ENCODE results near the gene TSSK2.

The TSSK2 gene

DNA sequence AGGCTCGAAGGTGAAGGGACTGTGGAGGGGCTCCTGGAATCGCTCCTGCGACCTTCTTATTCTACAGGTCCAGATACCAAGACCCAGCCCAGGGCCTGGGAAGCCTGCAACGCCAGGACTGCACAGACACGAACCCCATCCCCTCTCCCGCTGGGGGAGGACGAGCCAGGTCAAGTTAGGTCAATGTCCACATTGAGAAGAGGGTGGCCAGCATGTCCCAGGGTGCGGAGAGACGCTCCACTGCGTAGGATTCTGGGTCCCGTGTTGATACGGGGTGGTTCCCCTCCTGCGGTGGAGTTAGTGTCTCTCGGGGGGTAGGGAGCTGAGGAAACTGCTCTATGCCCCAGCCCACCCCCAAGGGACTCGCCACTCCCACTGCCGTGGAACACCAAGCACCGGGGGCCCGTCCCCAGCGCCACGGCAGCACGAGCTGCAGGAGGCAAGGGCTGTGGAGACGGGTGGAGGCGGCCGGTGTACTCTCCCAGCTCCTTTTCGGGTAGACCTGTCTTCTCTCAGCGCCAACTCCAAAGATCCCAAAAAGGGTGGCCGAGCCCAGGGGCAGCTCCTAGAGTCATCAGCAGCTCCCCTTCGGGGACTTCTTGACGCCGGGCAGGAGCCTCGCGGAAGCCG, 17.4 kb downstream of the TSSK2 start:
- peaks cover 0 to 20% (median 11%) of the 10 kb centered on the region in 4 experiments for H3K4me1 ChIP-seq (ENCODE audit: control extremely low read depth in 1 of 4, control insufficient read depth in 4 of 4, insufficient read depth in 4 of 4, low read length in 3 of 4)
- H3K4me3 ChIP-seq (ENCODE audit: control insufficient read depth in 1 of 7, extremely low read depth in 1 of 7, insufficient read depth in 4 of 7, low read depth in 2 of 7, low read length in 6 of 7): peak overlapping the region in 1 of 7 experiments; percentile 57
- no peak for DNase-seq
- peaks cover 0 to 10% (median 2%) of the 10 kb centered on the region in 5 experiments for H3K9me3 ChIP-seq (ENCODE audit: control extremely low read depth in 1 of 5, control insufficient read depth in 4 of 5, insufficient read depth in 2 of 5, low read depth in 1 of 5, low read length in 4 of 5)
- ChIA-PET POLR2A (interaction anchor here (0.6 kb wide), 1 partner anchor 8 kb away, joined by 4 read pairs; no protein-coding TSS in a partner anchor), CTCF (interaction anchor here (0.8 to 1.3 kb wide), 5 partner anchors 9 to 330 kb away, joined by 3 to 4 read pairs (median 3); partner anchors contain the start of gene UFD1)
- no peak overlapping the region for H3K27ac ChIP-seq (ENCODE audit: insufficient read depth in 1 of 2, low read depth in 1 of 2, low read length in 2 of 2, poor library complexity in 1 of 2, severe bottlenecking in 2 of 2)
- H3K27me3 ChIP-seq (replicated peaks in 2 of 5; ENCODE audit: control insufficient read depth in 4 of 5, insufficient read depth in 5 of 5, low read length in 4 of 5): peaks cover 0 to 71% (median 47%) of the 10 kb centered on the region in 5 experiments
- 53% methylated on average over 24 of the region's 33 CpGs for WGBS (ENCODE audit: insufficient coverage)
- no peaks in the 10 kb centered on the region for H3K36me3 ChIP-seq (ENCODE audit: control insufficient read depth in 4 of 4, insufficient read depth in 4 of 4, low read length in 3 of 4)

DNA sequence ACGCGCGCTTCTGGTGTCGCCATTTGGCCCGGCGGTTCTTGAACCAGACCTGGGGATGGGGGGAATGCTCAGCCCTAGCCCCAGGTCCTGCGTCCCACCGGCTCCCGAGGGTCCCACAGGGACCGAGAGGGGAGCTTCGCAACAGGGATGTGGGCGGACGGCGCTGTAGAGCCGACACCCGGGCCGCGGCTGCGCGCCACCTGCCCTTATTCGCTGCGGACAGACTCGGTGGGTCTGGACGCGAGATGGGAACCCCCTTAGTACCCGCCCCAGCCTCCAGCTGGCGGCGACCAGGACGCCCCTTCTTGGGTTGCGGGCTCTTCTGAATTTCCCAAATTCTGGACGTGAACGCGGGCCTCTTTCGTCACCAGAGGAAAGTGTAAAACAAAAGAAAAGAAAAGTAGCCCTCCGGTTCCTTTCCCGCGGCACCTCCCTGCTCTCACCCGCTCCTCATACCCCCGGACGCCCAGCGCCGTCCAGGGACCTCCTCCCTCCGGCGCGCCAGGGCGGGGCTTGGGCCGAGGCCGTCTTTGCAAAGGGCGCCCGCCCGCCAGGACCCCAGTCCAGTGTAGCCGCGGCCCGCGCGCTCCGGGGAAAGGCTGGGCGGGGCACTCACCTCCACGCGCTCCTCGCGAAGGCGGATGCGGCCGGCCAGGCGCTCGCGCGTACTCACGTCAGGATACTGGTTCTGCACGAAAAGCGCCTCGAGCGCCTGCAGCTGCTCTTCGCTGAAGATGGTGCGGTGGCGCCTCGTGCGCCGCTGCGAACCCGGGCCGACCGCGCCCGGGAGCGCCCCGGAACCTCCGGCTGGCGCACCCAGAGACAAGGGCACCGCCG, 18.2 kb downstream of the TSSK2 start:
- CTCF ChIA-PET: interaction anchor here (0.8 to 0.9 kb wide), 3 partner anchors 10 to 330 kb away, joined by 3 read pairs; partner anchors contain the start of gene UFD1
- WGBS (ENCODE audit: insufficient coverage): 4% methylated on average over 86 of the region's 92 CpGs
- H3K9me3 ChIP-seq (ENCODE audit: control extremely low read depth in 1 of 5, control insufficient read depth in 4 of 5, insufficient read depth in 2 of 5, low read depth in 1 of 5, low read length in 4 of 5): peaks cover 0 to 15% (median 2%) of the 10 kb centered on the region in 5 experiments
- H3K4me3 ChIP-seq (ENCODE audit: control insufficient read depth in 1 of 7, extremely low read depth in 1 of 7, insufficient read depth in 4 of 7, low read depth in 2 of 7, low read length in 6 of 7): peak overlapping the region in 5 of 7 experiments; percentile 3 to 61 (median 56)
- H3K36me3 ChIP-seq (ENCODE audit: control insufficient read depth in 4 of 4, insufficient read depth in 4 of 4, low read length in 3 of 4): no peaks in the 10 kb centered on the region
- peaks cover 0 to 76% (median 47%) of the 10 kb centered on the region in 5 experiments for H3K27me3 ChIP-seq (replicated peaks in 2 of 5; ENCODE audit: control insufficient read depth in 4 of 5, insufficient read depth in 5 of 5, low read length in 4 of 5)
- POLR2A ChIA-PET: interaction anchor here (0.6 kb wide), 1 partner anchor 9 kb away, joined by 4 read pairs; no protein-coding TSS in a partner anchor
- peak; percentile 20 to 57 (median 52) for DNase-seq
- H3K27ac ChIP-seq (ENCODE audit: insufficient read depth in 1 of 2, low read depth in 1 of 2, low read length in 2 of 2, poor library complexity in 1 of 2, severe bottlenecking in 2 of 2): no peak overlapping the region
- H3K4me1 ChIP-seq (ENCODE audit: control extremely low read depth in 1 of 4, control insufficient read depth in 4 of 4, insufficient read depth in 4 of 4, low read length in 3 of 4): peaks cover 0 to 14% (median 7%) of the 10 kb centered on the region in 4 experiments

DNA sequence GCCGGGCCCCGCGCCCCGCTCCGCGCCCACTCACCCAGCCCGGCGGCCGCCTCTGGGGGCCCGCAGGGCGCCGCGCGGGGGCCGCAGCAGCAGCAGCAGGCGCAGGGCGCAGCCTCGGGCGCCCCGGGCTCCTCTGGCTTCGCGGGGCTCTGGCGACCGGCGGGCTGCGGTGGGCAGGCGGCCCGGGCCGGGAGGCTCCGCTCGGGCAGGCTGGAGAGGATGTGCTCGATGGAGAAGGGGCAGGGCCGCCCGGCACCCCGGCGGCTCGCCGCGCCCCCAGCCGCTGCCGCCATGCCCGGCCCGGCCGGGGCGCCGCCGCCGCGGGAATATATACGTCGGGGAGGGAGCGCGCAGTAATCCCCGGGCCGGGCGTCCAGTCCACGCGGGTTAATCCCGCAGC, 18.9 kb downstream of the TSSK2 start, which contains the start of gene GSC2:
GSC2 (minus strand) TSS at position 302 of the 400 bp plus-strand sequence; CDS start at position 293, 9 bp downstream.
- peak within 1 kb of the TSS in 5 of 7 experiments; percentile 3 to 61 (median 56) for H3K4me3 ChIP-seq (ENCODE audit: control insufficient read depth in 1 of 7, extremely low read depth in 1 of 7, insufficient read depth in 4 of 7, low read depth in 2 of 7, low read length in 6 of 7)
- no peak for DNase-seq
- WGBS (ENCODE audit: insufficient coverage): 4% methylated on average over 55 of the region's 59 CpGs
- ChIA-PET CTCF (no interaction called here), POLR2A (no interaction called here)
- H3K27me3 ChIP-seq (replicated peaks in 2 of 5; ENCODE audit: control insufficient read depth in 4 of 5, insufficient read depth in 5 of 5, low read length in 4 of 5): peaks cover 0 to 76% (median 47%) of the 10 kb centered on the region in 5 experiments
- no peak within 1 kb of the TSS for H3K27ac ChIP-seq (ENCODE audit: insufficient read depth in 1 of 2, low read depth in 1 of 2, low read length in 2 of 2, poor library complexity in 1 of 2, severe bottlenecking in 2 of 2)
- H3K9me3 ChIP-seq (ENCODE audit: control extremely low read depth in 1 of 5, control insufficient read depth in 4 of 5, insufficient read depth in 2 of 5, low read depth in 1 of 5, low read length in 4 of 5): peaks cover 0 to 15% (median 2%) of the 10 kb centered on the region in 5 experiments
- peaks cover 0 to 14% (median 6%) of the 10 kb centered on the region in 4 experiments for H3K4me1 ChIP-seq (ENCODE audit: control extremely low read depth in 1 of 4, control insufficient read depth in 4 of 4, insufficient read depth in 4 of 4, low read length in 3 of 4)
- no peaks in the 10 kb centered on the region for H3K36me3 ChIP-seq (ENCODE audit: control insufficient read depth in 4 of 4, insufficient read depth in 4 of 4, low read length in 3 of 4)

DNA sequence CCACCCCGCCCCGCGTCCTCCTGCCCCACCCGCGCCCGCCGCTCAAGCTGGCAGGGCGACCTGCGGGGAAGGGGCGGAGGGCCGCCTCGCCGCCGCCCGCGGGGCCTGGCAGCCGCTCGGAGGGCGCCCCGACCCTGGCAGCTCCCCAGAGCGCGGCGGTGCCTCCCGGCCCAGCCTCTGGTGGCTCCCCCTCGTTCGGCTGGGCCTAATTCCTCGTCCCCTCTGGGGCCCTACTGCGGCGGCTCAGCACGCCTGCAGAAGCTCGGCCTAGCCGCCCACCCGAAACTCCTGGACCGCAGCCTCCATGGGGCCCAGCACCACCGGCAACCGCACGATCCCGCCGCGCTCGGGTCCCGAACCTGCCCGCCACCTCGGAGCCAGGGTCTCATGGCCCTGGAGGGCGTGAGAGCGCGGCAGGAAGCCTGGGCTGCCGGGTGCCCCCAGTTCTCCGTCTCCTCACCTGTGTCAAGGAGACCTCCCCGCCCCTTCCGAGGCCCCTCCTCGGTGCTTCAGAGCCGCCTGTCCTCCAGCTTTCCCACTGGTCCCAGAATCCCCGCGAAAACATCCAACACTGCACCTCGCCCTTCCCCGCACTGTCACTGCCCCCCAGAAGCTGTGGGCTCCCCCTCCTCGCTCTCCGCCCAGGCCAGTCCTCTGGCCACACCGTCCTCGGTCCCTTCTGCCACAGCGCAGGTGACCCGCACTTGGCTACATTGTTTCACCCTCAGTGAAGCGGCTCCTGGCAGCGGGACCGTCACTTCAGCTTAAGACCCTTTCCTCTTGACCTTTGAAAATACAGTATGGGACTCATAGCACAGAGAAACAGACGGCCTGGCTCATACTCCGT, 19.6 kb downstream of the TSSK2 start:
- H3K27ac ChIP-seq (ENCODE audit: insufficient read depth in 1 of 2, low read depth in 1 of 2, low read length in 2 of 2, poor library complexity in 1 of 2, severe bottlenecking in 2 of 2): no peak overlapping the region
- CTCF ChIA-PET: interaction anchor here (1.1 kb wide), 1 partner anchor 19 kb away, joined by 4 read pairs; no protein-coding TSS in a partner anchor
- DNase-seq: no peak
- H3K4me3 ChIP-seq (ENCODE audit: control insufficient read depth in 1 of 7, extremely low read depth in 1 of 7, insufficient read depth in 4 of 7, low read depth in 2 of 7, low read length in 6 of 7): no peak overlapping the region
- WGBS (ENCODE audit: insufficient coverage): 12% methylated on average over 57 of the region's 68 CpGs
- H3K4me1 ChIP-seq (ENCODE audit: control extremely low read depth in 1 of 4, control insufficient read depth in 4 of 4, insufficient read depth in 4 of 4, low read length in 3 of 4): peaks cover 0 to 14% (median 6%) of the 10 kb centered on the region in 4 experiments
- H3K36me3 ChIP-seq (ENCODE audit: control insufficient read depth in 4 of 4, insufficient read depth in 4 of 4, low read length in 3 of 4): no peaks in the 10 kb centered on the region
- POLR2A ChIA-PET: no interaction called here
- peaks cover 0 to 77% (median 47%) of the 10 kb centered on the region in 5 experiments for H3K27me3 ChIP-seq (replicated peaks in 2 of 5; ENCODE audit: control insufficient read depth in 4 of 5, insufficient read depth in 5 of 5, low read length in 4 of 5)
- peaks cover 0 to 15% (median 2%) of the 10 kb centered on the region in 5 experiments for H3K9me3 ChIP-seq (ENCODE audit: control extremely low read depth in 1 of 5, control insufficient read depth in 4 of 5, insufficient read depth in 2 of 5, low read depth in 1 of 5, low read length in 4 of 5)

DNA sequence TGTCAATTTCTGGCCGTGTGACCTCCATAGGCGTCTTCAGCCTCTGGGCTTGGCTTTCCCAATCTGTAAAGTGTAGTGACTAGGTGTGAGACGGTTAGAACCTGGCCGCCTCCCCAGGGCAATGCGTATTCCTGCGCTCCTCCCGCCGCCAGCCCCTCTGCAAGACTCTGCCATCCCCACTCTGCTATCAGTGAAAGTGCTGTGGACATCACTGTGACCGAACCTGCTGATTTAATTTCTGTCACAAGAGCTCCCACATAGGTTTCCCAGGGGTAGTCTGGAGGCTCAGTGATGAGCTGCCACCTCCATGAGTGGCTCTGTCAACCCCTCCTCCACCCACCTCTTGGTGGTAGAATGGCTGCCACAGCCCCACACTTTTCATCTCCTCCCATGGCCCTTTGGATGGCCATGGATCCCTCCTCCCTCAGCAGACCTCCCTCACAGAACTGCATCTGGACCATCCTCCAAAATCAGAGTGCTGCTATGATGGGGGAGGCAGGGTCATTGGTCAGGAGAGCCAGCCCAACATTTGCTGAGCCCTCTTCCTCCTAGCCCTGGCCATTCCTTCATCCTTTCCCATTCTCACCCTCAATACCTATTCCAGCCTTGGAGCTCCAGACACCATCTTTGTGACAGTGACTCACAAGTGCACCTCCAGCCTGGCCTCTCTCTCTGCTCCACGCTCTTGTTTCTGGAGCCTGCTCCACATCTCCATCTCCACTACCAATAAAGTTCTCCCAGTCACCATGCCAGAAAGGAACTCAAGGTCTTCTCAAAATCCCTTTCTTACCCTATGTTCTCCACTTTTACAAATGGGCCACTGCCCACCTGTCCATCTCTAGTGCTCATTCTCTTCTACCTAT, 20.5 kb downstream of the TSSK2 start:
- CTCF ChIA-PET: interaction anchor here (1.1 kb wide), 2 partner anchors 16 to 18 kb away, joined by 3 to 4 read pairs; no protein-coding TSS in a partner anchor
- no peak overlapping the region for H3K27ac ChIP-seq (ENCODE audit: insufficient read depth in 1 of 2, low read depth in 1 of 2, low read length in 2 of 2, poor library complexity in 1 of 2, severe bottlenecking in 2 of 2)
- no peak overlapping the region for H3K4me3 ChIP-seq (ENCODE audit: control insufficient read depth in 1 of 7, extremely low read depth in 1 of 7, insufficient read depth in 4 of 7, low read depth in 2 of 7, low read length in 6 of 7)
- H3K27me3 ChIP-seq (replicated peaks in 2 of 5; ENCODE audit: control insufficient read depth in 4 of 5, insufficient read depth in 5 of 5, low read length in 4 of 5): peaks cover 0 to 76% (median 43%) of the 10 kb centered on the region in 5 experiments
- POLR2A ChIA-PET: interaction anchor here (0.7 kb wide), 1 partner anchor 71 kb away, joined by 3 read pairs; no protein-coding TSS in a partner anchor
- H3K9me3 ChIP-seq (ENCODE audit: control extremely low read depth in 1 of 5, control insufficient read depth in 4 of 5, insufficient read depth in 2 of 5, low read depth in 1 of 5, low read length in 4 of 5): peaks cover 0 to 15% (median 2%) of the 10 kb centered on the region in 5 experiments
- WGBS (ENCODE audit: insufficient coverage): 87% methylated on average over 3 of the region's 10 CpGs
- peaks cover 0 to 14% (median 6%) of the 10 kb centered on the region in 4 experiments for H3K4me1 ChIP-seq (ENCODE audit: control extremely low read depth in 1 of 4, control insufficient read depth in 4 of 4, insufficient read depth in 4 of 4, low read length in 3 of 4)
- DNase-seq: no peak
- H3K36me3 ChIP-seq (ENCODE audit: control insufficient read depth in 4 of 4, insufficient read depth in 4 of 4, low read length in 3 of 4): no peaks in the 10 kb centered on the region
